HG03108 (cell line): Measurements from ENCODE around the gene MCU.
"Not testable (repeated sequence)": the region's sequence is repeated elsewhere in the genome, so short reads cannot be mapped to it uniquely, and the experiment has no call there.

Source experiments
- ATAC-seq: cut with Tn5 transposase; IDR thresholded peaks from one replicate; pipeline ENCODE4 v1.9.1; 2021; ENCODE audit warnings: moderate library complexity; ENCODE audit not compliant: unreplicated experiment

Gene MCU

DNA sequence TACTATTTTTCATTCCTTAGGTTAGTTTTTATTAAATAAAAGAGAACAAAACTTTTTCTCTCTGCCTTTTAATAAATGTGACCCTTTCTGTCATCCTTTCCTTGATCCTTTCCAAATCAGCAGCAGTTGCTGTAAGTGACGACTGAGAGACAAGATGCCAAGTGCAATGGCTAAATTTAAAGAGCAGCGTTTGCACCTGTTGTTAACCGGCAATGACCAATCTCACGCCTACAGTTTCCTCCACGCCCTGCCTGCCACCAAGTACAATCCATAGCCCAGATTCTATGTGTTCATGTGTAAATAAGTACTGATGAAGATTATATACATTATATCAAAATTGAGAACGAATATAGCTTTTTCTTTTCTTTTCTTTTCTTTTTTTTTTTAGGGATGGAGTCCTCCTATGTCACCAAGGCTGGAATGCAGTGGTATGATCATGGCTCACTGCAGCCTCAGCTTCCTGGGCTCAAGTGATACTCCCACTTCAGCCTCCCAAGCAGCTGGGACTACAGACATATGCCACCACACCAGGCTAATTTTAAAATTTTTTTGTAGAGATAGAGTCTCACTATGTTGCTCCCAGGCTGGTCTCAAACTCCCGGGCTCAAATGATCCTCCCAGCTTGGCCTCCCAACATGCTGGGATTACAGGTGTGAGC, 6.5 kb upstream of the MCU start:
- no peak for ATAC-seq

DNA sequence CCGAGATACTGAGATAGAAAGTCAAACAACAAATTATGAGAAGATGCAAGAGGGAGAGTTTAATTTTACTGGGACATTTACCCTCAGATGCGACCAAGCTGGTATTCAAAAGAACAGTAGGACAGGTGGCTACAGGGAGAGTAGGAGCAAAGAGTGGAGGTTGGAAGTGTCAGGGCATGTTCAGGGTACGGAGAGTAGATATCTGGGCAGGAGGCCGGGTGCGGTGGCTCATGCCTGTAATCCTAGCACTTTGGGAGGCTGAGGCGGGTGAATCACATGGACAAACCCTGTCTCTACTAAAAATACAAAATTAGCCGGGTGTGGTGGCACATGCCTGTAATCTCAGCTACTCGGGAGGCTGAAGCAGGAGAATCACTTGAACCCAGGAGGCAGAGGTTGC, 5.5 kb upstream of the MCU start:
- not testable (repeated sequence) for ATAC-seq

DNA sequence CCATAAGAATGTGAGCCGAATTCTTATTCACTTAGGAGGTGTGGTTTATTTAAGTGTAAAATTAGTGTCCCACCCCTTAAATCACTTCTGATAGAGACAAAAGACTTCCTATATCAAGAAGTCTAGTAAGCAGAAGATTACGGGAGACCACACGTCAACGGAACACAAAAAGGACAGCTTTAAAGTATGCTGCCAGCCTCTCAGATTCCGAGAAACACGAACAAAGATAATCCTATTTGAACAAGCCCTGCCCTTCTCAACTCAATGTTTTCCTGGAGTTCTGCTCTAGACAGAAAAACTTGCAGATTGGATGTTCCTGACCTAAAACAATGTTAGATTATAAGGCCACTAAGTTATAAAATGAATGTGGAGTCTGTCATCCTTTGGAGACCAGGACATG, 4.9 kb upstream of the MCU start:
- no peak for ATAC-seq

DNA sequence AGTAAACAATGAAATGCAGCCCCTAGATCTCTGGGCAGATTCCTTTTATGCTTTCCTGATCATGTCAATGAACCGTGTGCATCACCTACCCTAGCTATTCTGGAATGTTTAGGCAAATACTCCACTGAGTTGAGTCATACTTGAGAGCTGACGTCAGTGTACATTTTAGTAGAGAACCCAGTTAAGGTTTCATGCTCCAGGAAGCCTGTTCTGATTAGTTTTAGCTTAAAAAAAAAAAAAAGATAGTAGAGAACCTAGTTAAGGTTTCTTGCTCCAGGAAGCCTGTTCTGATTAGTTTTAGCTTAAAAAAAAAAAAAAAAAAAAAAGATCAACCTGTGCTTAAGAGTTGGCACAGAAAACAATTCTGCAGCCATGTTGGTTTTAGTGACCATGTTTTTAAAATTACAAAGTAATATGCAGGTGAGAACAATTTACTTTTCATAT, 3.7 kb upstream of the MCU start:
- ATAC-seq: no peak

DNA sequence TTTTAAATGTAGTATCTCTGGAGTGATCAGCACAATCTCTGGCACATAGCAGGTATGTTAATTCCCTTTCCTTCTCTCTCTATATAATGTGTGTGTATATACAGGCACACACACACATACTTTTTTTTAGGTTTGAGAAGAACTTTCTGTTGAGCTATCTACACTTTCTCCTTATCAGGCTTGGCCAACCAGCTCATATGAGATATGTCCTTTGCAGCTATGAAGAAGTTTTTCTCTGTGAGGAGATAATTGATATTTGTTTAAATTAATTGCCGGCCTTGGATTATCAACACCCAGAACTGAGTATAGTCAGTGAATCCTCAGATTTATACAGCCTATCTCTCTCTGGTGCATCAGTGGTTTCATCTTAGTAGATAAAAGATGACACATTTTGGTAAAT, 2.3 kb upstream of the MCU start:
- no peak for ATAC-seq

DNA sequence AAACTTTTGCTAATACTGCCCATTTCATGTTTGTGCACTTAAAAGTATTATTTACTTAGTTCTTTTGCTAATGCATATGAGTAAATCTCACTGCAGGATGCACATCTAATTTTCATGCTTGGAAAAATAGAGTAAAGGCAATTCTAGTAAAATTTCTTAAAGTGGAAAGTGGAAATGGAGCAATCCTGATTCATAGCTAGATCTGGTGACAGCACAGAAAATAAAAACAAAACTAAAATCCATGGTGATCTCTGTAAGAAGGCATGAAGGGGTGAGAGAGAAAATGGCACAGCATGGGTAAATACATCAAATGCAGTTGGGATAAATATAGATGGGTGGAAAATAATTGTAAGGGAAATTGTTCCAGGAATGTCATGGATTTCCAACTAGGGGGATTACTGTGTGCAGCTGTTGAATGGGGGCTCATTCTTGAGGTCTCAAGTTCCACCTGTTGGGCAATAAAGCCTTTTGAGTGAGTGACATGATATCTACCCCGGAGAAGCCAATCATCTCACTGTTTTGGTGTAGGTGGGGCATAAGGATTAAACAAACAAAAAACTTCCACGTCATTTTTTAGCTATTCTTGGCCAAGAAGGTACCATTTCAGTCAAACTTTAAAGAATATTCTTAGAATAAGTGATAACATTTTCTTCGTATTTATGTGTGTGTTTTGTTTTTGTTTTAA, 1.7 kb upstream of the MCU start:
- ATAC-seq: no peak

DNA sequence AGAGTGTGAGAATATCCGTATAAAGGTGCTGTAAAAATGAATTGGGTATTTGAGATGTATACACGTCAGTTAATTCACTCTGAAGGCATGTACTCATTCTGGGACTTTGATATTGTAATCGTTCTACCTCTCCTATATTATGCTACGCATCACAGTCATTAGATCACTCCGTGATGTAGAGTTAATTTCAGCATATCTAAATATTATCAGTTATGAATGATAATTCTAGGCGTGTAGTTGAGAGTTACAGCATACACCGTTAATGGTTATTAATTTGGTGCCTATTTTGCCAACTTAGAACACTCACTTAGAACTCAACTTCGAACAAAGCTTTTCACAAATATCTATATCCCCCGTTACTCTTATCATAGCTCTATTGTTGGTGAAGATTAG, 477 bp upstream of the MCU start:
- no peak for ATAC-seq

DNA sequence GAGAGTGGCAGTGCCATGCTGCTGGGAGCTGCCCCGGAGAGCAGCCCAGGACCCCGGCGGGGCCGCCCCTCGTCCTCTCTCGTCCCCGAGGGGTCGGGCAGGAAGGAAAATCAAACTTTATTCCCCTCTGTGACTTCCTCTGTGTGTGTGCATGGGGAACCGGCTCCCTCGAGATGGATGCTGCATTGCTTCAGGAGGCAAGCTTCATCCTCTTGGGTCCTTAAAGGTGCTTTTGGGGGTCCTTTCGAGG, 726 bp downstream of the MCU start:
- ATAC-seq: peak; percentile 13

DNA sequence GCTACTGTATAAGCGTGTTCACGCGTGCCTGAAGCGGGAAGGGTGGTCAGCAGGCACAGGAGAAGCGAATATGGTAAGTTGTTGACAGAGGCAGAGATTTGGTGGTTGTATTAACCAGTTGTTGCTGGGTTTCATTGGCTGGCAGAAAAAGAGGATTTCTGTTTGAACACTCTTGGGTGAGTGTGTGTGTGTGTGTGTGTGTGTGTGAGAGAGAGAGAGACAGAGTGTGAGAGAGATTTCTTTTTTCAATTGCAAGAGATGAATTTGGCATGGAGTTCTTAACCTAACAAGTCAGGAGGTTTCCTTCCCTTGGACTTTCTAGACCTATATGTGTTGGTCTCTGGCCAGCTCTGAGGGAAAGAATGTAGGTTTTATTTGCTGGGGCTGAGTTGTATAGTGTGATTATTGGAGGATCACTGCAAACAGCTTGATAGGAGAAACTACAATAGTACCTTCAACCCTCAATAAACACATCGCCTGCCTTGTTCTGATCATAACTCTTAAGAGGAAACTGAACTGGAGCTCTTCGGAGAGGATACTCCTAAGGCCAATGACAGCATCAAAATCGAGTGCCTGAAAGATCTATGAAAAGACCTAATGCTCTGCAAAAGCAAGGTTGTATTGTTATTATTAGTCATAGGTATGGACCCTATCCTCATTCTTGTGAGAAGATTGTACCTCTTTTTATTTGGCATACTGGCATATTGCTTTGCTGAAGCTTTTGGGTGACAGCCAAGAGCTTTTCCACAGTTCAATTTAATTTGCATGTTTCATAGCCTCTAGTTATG, 1.2 kb downstream of the MCU start:
- ATAC-seq: no peak

DNA sequence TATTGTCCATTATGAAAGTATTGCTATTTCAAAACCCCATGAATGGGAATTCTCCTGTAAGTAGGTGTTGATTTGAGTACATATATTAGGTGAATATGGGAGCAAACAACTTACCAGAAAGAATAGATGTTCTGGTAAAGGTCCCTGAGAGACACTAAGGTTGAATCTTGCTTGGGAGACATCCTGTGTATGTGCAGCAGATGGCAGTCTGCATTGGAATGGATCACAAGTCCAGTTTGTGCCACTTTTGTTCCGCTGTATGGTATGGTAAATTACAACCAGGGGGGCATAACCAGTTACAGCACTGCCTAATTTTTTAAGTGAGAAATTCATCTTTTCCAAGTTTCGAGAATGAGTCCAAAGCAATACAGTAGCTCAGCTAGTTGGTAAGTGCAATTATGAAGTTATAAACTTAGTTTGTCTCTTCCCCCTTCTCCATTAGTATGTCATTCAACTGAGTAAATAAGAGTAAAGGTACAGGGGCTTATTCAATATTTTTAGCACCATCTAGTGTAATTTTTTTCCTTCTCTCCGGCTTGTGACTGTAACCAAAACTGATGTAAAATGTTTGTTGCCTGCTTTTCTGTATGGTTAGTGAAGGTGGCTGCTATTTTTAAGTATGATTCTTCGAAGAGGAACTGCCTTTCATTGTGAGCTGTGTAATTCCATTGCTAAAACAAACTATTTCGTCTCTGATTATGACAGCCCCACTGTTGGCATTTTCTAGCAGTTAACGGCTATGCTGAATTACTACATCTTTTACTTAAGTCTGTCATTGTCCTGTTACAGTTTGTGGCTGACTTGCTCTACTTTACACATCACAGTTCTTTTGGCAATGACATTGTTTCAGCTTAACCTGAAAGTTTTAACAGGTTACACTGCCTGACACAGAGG, 2.8 kb downstream of the MCU start:
- no peak for ATAC-seq

DNA sequence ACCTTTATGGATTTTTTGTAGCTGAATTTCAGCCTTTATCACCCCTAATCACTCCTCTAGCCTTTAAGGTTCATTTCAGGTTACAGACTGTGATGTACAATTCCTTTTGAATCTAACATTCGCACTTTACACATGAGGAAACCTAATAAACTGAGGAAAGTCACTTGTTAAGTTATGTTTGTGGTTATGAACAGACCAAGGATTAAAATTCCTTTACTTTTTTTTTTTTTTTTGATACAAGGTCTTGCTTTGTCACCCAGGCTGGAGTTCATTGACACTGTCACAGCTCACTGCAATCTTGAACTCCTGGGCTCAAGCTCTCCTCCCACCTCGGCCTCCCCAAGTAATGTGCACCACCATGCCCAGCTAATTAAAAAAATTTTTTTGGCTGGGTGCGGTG, 3.6 kb downstream of the MCU start:
- no peak for ATAC-seq

DNA sequence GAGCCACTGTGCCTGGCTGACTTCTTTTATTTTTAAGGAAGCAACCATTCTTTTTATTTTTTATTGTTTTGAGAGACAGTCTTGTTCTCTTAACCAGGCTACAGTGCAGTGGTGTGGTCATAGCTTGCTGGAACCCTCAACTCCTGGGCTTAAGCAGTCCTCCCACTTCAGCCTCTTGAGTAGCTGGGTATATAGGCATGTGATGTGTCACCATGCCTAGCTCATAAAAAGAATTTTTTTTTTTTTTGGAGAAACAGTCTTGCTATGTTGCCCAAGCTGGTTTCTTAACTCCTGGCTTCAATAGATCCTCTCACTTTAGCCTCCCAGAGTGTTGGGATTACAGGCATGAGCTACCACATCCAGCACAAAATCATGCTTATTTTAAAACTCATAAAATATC, 5.8 kb downstream of the MCU start:
- no peak for ATAC-seq

DNA sequence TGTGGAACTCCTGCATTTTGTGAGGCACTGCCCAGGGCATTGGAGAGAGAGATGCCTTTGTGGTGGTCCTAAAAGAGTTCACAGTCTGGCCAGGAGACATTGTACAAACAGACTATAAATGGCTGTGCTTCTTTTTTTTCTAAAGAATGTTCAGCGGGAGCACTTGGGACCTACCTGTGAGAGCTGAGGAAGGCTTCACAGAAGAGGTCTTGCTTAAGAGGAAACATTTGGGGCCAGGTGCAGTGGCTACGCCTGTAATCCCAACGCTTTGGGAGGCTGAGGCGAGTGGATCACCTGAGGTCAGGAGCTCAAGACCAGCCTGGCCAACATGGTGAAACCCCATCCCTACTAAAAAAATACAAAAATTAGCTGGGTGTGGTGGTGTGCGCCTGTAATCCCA, 10.5 kb downstream of the MCU start:
- not testable (repeated sequence) for ATAC-seq

DNA sequence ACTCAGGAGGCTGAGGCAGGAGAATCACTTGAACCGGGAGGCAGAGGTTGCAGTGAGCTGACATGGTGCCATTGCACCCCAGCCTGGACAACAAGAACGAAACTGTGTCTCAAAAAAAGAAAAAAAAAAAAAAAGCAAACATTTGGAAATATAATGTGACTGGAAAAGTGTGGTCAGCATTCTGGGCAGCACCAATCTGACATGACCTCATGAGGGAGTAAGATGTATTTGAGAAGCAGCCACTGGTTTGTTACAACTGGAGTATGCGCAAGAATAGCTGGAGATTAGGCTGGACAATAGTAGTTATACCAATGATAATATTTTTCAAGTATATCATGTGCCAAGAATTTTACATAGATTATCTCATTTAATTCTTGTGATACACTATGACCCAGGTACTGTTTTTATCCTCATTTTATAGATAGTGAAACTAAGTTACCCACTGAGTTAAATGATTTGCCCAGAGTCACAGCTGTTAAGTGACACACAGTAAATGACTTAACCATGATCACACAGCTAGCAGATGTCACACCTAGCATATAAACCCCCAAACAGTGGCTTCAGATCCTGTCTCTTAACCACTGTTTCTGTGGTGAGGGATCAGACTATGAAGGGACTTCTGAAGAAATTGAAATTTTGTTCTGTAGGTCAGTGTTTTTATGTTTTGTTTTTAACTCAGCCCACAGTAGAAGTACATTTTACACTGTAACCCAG, 11.1 kb downstream of the MCU start:
- no peak for ATAC-seq

DNA sequence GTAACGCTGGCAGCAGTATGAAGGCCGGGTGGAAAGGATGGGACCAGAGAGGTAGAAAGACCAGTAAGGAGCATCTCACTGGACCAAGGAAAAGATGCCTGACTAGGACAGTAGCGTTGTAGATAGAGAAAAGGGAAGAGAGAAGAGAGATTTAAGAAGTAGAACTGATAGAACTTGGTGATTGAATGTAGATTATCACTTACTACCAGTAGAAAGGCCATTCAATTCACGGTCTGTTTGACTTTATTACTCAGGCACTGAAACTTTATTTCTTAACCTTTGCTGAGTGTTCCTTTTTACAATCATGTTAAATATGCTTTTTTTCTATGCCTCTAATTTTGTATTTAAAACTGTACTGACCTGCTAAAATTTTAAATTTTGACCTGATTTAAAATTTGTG, 12.2 kb downstream of the MCU start:
- no peak for ATAC-seq

DNA sequence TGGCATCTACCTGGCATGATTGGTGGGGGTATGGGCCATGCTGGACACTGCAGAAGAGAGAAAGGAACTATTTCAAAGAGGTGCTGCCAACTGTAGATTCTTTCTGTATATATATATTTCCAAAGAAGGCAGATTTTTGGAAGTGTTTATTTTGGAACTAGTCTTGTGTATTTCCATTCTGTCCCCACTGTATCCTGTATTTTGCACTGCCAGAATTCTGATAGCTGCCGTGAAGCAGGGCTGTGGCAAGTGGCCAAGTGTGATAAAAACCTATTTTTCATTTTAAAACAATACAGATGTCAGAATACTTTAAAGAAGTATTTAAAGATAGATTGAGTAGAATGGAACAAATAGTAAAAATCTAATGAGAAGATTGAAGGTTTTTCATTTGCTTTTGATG, 17.1 kb downstream of the MCU start:
- ATAC-seq: no peak

DNA sequence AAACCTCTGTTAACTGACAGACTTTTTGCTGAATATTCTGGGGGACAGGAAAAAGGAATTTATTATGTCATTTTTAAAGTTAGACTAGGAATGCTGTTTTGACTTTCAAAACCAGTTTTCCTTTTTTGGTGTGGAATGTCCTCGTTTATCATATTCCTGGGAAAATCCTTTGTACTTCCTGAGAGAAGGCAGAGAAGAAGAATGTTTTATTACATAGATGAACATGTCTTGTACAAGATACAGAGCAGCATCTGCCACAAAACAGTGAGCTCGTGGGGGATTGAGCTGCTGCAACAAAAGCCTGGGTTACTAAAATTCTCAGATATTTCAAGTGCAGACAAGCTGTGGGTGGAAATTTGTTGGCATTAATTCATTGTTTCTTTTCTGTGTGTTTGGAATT, 20.2 kb downstream of the MCU start:
- no peak for ATAC-seq

DNA sequence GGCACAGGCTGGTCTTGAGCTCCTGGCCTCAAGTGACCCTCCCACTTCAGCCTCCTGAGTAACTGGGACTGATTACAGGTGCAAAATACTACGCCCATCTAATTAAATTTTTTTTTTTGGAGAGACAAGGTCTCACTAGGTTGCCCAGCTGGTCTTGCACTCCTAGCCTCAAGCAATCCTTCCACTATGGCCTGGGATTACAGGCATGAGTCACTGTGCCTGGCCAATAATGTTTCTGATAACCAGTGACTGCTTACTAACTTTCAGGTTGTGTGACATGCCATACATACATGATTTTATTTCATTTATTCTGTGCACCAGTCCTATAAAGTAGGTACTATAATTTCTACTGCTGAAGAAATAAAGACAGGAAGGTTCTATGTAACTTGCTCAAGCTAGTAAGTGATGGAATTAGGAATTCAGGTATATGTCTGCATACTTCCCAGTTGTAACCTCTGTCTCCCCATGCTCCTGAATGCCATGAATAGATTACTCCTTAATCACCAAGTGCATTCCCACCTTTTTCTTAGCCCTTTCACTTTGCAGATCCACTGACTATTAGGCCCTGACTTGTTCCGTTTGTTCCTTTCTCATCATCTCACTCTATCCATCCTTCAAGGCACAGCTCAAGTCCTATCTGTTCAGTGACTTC, 28.1 kb downstream of the MCU start:
- ATAC-seq: no peak

DNA sequence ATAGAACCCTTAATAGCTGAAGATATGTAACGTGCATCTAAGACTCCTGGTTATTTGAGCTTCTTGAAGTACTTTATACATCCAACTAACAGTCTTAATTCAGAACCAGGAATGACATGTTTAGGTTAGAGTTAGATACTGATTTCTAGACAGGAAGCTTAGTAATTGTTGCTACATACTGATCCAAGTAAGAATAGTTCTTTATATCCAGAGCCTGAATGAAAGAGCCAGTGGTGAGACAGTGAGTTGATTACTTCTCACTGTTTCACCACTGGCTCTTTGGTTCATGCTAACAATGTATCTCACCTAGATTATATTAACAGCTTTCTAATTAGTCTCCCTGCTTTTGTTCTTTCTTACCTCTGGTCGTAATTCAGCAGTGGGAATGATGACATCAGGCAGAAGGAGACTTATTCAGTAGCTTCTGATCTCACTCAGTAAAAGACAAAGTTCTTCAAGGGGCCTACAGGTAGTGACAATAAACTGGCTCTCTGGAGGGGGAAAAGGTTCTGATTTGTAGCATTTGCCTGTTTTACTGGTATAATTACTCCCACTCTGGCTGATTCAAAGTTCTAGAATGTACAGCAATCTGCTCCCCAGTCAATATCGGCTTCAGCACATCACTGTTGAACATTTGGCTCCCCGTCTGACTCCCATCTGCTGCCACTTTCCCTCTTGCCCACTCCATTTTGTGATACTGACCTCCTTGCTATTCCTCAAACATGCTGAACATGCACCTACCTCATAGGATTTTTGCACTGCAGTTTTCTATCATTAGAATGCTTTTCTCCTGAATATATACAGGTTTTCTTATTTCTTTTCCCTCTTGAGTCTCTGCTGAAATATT, 29.1 kb downstream of the MCU start:
- ATAC-seq: no peak
